Suppressor macrophage (primary cell): ENCODE data around the gene CCDC38.
"Not testable (repeated sequence)": the region's sequence is repeated elsewhere in the genome, so short reads cannot be mapped to it uniquely, and the experiment has no call there.

Experiments
- DNase-seq, 4 experiments: peaks; one replicate each; pipeline ENCODE4 v3.0.0-alpha.2; 2020 to 2022
- total RNA-seq, 17 experiments: gene quantifications; one replicate each; lab custom pipeline; 2026; ENCODE audit warnings: mixed read lengths in 6 of 17, inconsistent platforms in 3 of 17; lab: John Stamatoyannopoulos, UW

Gene CCDC38
- 0 to 2.5 (median 0.10) reads per million in 17 experiments for total RNA-seq

- peak; percentile 81 to 90 (median 89) for DNase-seq
Observed at GRCh38 chr12:95942524-95943329, at the start of gene CCDC38. TSS of gene CCDC38 (minus strand) at chr12:95942614. CDS start at chr12:95936509, 6,105 bp downstream.

- no peak for DNase-seq
Observed at GRCh38 chr12:95990136-95990535, 47.7 kb upstream of the CCDC38 start.

- no peak for DNase-seq
Observed at GRCh38 chr12:95989504-95990123, 47.2 kb upstream of the CCDC38 start.

- DNase-seq, result no peak
Observed at GRCh38 chr12:95988506-95989275, 46.3 kb upstream of the CCDC38 start.

GRCh38 chr12:95986635-95987570, 44.5 kb upstream of the CCDC38 start:
- DNase-seq, result no peak

GRCh38 chr12:95984682-95985081, 42.3 kb upstream of the CCDC38 start:
- no peak for DNase-seq

GRCh38 chr12:95982602-95983001, 40.2 kb upstream of the CCDC38 start:
- DNase-seq, result no peak

GRCh38 chr12:95980437-95980836, 38.0 kb upstream of the CCDC38 start:
- DNase-seq, result no peak

GRCh38 chr12:95978774-95979173, 36.4 kb upstream of the CCDC38 start:
- no peak for DNase-seq

- no peak for DNase-seq
Observed at GRCh38 chr12:95978351-95978750, 35.9 kb upstream of the CCDC38 start.

GRCh38 chr12:95977764-95978305, 35.4 kb upstream of the CCDC38 start:
- no peak for DNase-seq

GRCh38 chr12:95976416-95976832, 34.0 kb upstream of the CCDC38 start:
- no peak for DNase-seq

- no peak for DNase-seq
Observed at GRCh38 chr12:95975491-95975890, 33.1 kb upstream of the CCDC38 start.

- DNase-seq, result no peak
Observed at GRCh38 chr12:95974358-95974757, 31.9 kb upstream of the CCDC38 start.

- DNase-seq, result no peak
Observed at GRCh38 chr12:95972832-95973456, 30.5 kb upstream of the CCDC38 start.

- no peak for DNase-seq
Observed at GRCh38 chr12:95970905-95971304, 28.5 kb upstream of the CCDC38 start.

- DNase-seq, result not testable (repeated sequence)
Observed at GRCh38 chr12:95969116-95969515, 26.7 kb upstream of the CCDC38 start.

GRCh38 chr12:95967301-95967700, 24.9 kb upstream of the CCDC38 start:
- no peak for DNase-seq

GRCh38 chr12:95966287-95966870, 24.0 kb upstream of the CCDC38 start:
- no peak for DNase-seq

GRCh38 chr12:95963096-95963495, 20.7 kb upstream of the CCDC38 start:
- peak in 3 of 4 experiments; percentile 21 to 40 (median 36) for DNase-seq

GRCh38 chr12:95962222-95962621, 19.8 kb upstream of the CCDC38 start:
- no peak for DNase-seq
